ENCODE measurements around the gene FBXO44.

Gene FBXO44

GRCh38 chr1:11676386-11677103 lies 21.9 kb downstream of the FBXO44 start:
- no peak for DNase-seq
- Histone ChIP-seq H3K4me1 (ENCODE audit: control extremely low read depth in 1 of 4, control insufficient read depth in 4 of 4, insufficient read depth in 4 of 4, low read length in 3 of 4) (peaks cover 0 to 13% (median 10%) of the 10 kb centered on the region in 4 experiments), H3K36me3 (ENCODE audit: control insufficient read depth in 4 of 4, insufficient read depth in 4 of 4, low read length in 3 of 4) (peaks cover 5 to 49% (median 30%) of the 10 kb centered on the region in 4 experiments), H3K27ac (ENCODE audit: insufficient read depth in 1 of 2, low read depth in 1 of 2, low read length in 2 of 2, poor library complexity in 1 of 2, severe bottlenecking in 2 of 2) (no peak overlapping the region), H3K9me3 (ENCODE audit: control extremely low read depth in 1 of 5, control insufficient read depth in 4 of 5, insufficient read depth in 2 of 5, low read depth in 1 of 5, low read length in 4 of 5) (no peaks in the 10 kb centered on the region), H3K27me3 (replicated peaks in 2 of 5; ENCODE audit: control insufficient read depth in 4 of 5, insufficient read depth in 5 of 5, low read length in 4 of 5) (no peaks in the 10 kb centered on the region), H3K4me3 (ENCODE audit: control insufficient read depth in 1 of 7, extremely low read depth in 1 of 7, insufficient read depth in 4 of 7, low read depth in 2 of 7, low read length in 6 of 7) (no peak overlapping the region)
- POLR2A ChIA-PET, result no interaction called here
- WGBS (ENCODE audit: insufficient coverage), result 96% methylated on average over 5 of the region's 10 CpGs
- CTCF ChIA-PET, result interaction anchor here (0.7 to 4.0 kb wide), 5 partner anchors 12 to 779 kb away, joined by 3 to 15 read pairs (median 5); partner anchors contain the start of gene FBXO6

- ChIA-PET CTCF (interaction anchor here (0.6 to 4.0 kb wide), 3 partner anchors 14 to 47 kb away, joined by 3 to 15 read pairs (median 3); partner anchors contain the start of gene FBXO6), POLR2A (no interaction called here)
- Histone ChIP-seq H3K9me3 (ENCODE audit: control extremely low read depth in 1 of 5, control insufficient read depth in 4 of 5, insufficient read depth in 2 of 5, low read depth in 1 of 5, low read length in 4 of 5) (no peaks in the 10 kb centered on the region), H3K36me3 (ENCODE audit: control insufficient read depth in 4 of 4, insufficient read depth in 4 of 4, low read length in 3 of 4) (peaks cover 5 to 33% (median 21%) of the 10 kb centered on the region in 4 experiments), H3K4me1 (ENCODE audit: control extremely low read depth in 1 of 4, control insufficient read depth in 4 of 4, insufficient read depth in 4 of 4, low read length in 3 of 4) (peaks cover 3 to 22% (median 17%) of the 10 kb centered on the region in 4 experiments), H3K4me3 (ENCODE audit: control insufficient read depth in 1 of 7, extremely low read depth in 1 of 7, insufficient read depth in 4 of 7, low read depth in 2 of 7, low read length in 6 of 7) (no peak overlapping the region), H3K27ac (ENCODE audit: insufficient read depth in 1 of 2, low read depth in 1 of 2, low read length in 2 of 2, poor library complexity in 1 of 2, severe bottlenecking in 2 of 2) (no peak overlapping the region), H3K27me3 (replicated peaks in 2 of 5; ENCODE audit: control insufficient read depth in 4 of 5, insufficient read depth in 5 of 5, low read length in 4 of 5) (no peaks in the 10 kb centered on the region)
- 100% methylated on average over 2 of the region's 2 CpGs for WGBS (ENCODE audit: insufficient coverage)
- no peak for DNase-seq
Observed at GRCh38 chr1:11678442-11678841, 23.8 kb downstream of the FBXO44 start.

- peaks cover 3 to 17% (median 12%) of the 10 kb centered on the region in 4 experiments for H3K36me3 ChIP-seq (ENCODE audit: control insufficient read depth in 4 of 4, insufficient read depth in 4 of 4, low read length in 3 of 4)
- H3K27ac ChIP-seq (ENCODE audit: insufficient read depth in 1 of 2, low read depth in 1 of 2, low read length in 2 of 2, poor library complexity in 1 of 2, severe bottlenecking in 2 of 2), result peak overlapping the region in 1 of 2 experiments; percentile 71
- H3K27me3 ChIP-seq (replicated peaks in 2 of 5; ENCODE audit: control insufficient read depth in 4 of 5, insufficient read depth in 5 of 5, low read length in 4 of 5), result peaks cover 0 to 2% (median 0%) of the 10 kb centered on the region in 5 experiments
- WGBS (ENCODE audit: insufficient coverage), result 13% methylated on average over 48 of the region's 65 CpGs
- CTCF ChIA-PET, result interaction anchor here (1.0 to 1.5 kb wide), 4 partner anchors 27 to 40 kb away, joined by 3 to 4 read pairs (median 3); no protein-coding TSS in a partner anchor
- DNase-seq, result no peak
- peak overlapping the region; percentile 49 to 92 (median 87) for H3K4me3 ChIP-seq (ENCODE audit: control insufficient read depth in 1 of 7, extremely low read depth in 1 of 7, insufficient read depth in 4 of 7, low read depth in 2 of 7, low read length in 6 of 7)
- POLR2A ChIA-PET, result no interaction called here
- peaks cover 3 to 22% (median 17%) of the 10 kb centered on the region in 4 experiments for H3K4me1 ChIP-seq (ENCODE audit: control extremely low read depth in 1 of 4, control insufficient read depth in 4 of 4, insufficient read depth in 4 of 4, low read length in 3 of 4)
- no peaks in the 10 kb centered on the region for H3K9me3 ChIP-seq (ENCODE audit: control extremely low read depth in 1 of 5, control insufficient read depth in 4 of 5, insufficient read depth in 2 of 5, low read depth in 1 of 5, low read length in 4 of 5)
Observed at GRCh38 chr1:11680270-11681070, 25.8 kb downstream of the FBXO44 start.

GRCh38 chr1:11681071-11681771 lies 26.5 kb downstream of the FBXO44 start, which contains the start of gene MAD2L2:
TSS of gene MAD2L2 (minus strand) at chr1:11681148. CDS start at chr1:11680601, 547 bp downstream.
- POLR2A ChIA-PET, result interaction anchor here (0.7 kb wide), 1 partner anchor 117 kb away, joined by 3 read pairs; no protein-coding TSS in a partner anchor
- WGBS (ENCODE audit: insufficient coverage), result under 1% methylated on average over 70 of the region's 71 CpGs
- Histone ChIP-seq H3K36me3 (ENCODE audit: control insufficient read depth in 4 of 4, insufficient read depth in 4 of 4, low read length in 3 of 4) (peaks cover 0 to 10% (median 7%) of the 10 kb centered on the region in 4 experiments), H3K4me3 (ENCODE audit: control insufficient read depth in 1 of 7, extremely low read depth in 1 of 7, insufficient read depth in 4 of 7, low read depth in 2 of 7, low read length in 6 of 7) (peak within 1 kb of the TSS; percentile 49 to 92 (median 87)), H3K9me3 (ENCODE audit: control extremely low read depth in 1 of 5, control insufficient read depth in 4 of 5, insufficient read depth in 2 of 5, low read depth in 1 of 5, low read length in 4 of 5) (no peaks in the 10 kb centered on the region), H3K27ac (ENCODE audit: insufficient read depth in 1 of 2, low read depth in 1 of 2, low read length in 2 of 2, poor library complexity in 1 of 2, severe bottlenecking in 2 of 2) (peak within 1 kb of the TSS in 1 of 2 experiments; percentile 71), H3K4me1 (ENCODE audit: control extremely low read depth in 1 of 4, control insufficient read depth in 4 of 4, insufficient read depth in 4 of 4, low read length in 3 of 4) (peaks cover 3 to 22% (median 17%) of the 10 kb centered on the region in 4 experiments), H3K27me3 (replicated peaks in 2 of 5; ENCODE audit: control insufficient read depth in 4 of 5, insufficient read depth in 5 of 5, low read length in 4 of 5) (peaks cover 0 to 6% (median 0%) of the 10 kb centered on the region in 5 experiments)
- CTCF ChIA-PET, result interaction anchor here (1.0 to 3.0 kb wide), 10 partner anchors 9 to 122 kb away, joined by 3 to 12 read pairs (median 4); partner anchors contain the start of gene FBXO6
- DNase-seq, result peak; percentile 78 to 90 (median 88)

GRCh38 chr1:11682287-11682771 lies 27.7 kb downstream of the FBXO44 start:
- ChIA-PET CTCF (interaction anchor here (0.9 to 3.0 kb wide), 11 partner anchors 8 to 121 kb away, joined by 3 to 12 read pairs (median 5); partner anchors contain the start of gene FBXO6), POLR2A (no interaction called here)
- peak overlapping the region in 2 of 7 experiments; percentile 81 to 91 for H3K4me3 ChIP-seq (ENCODE audit: control insufficient read depth in 1 of 7, extremely low read depth in 1 of 7, insufficient read depth in 4 of 7, low read depth in 2 of 7, low read length in 6 of 7)
- WGBS (ENCODE audit: insufficient coverage), result 64% methylated on average over 6 of the region's 7 CpGs
- H3K9me3 ChIP-seq (ENCODE audit: control extremely low read depth in 1 of 5, control insufficient read depth in 4 of 5, insufficient read depth in 2 of 5, low read depth in 1 of 5, low read length in 4 of 5), result no peaks in the 10 kb centered on the region
- peaks cover 0 to 8% (median 0%) of the 10 kb centered on the region in 5 experiments for H3K27me3 ChIP-seq (replicated peaks in 2 of 5; ENCODE audit: control insufficient read depth in 4 of 5, insufficient read depth in 5 of 5, low read length in 4 of 5)
- no peak overlapping the region for H3K27ac ChIP-seq (ENCODE audit: insufficient read depth in 1 of 2, low read depth in 1 of 2, low read length in 2 of 2, poor library complexity in 1 of 2, severe bottlenecking in 2 of 2)
- H3K36me3 ChIP-seq (ENCODE audit: control insufficient read depth in 4 of 4, insufficient read depth in 4 of 4, low read length in 3 of 4), result peaks cover 0 to 2% (median 0%) of the 10 kb centered on the region in 4 experiments
- DNase-seq, result no peak
- peaks cover 3 to 22% (median 17%) of the 10 kb centered on the region in 4 experiments for H3K4me1 ChIP-seq (ENCODE audit: control extremely low read depth in 1 of 4, control insufficient read depth in 4 of 4, insufficient read depth in 4 of 4, low read length in 3 of 4)

- ChIA-PET POLR2A (no interaction called here), CTCF (interaction anchor here (0.9 to 3.0 kb wide), 8 partner anchors 10 to 67 kb away, joined by 3 to 12 read pairs (median 6); partner anchors contain the start of gene FBXO6)
- no CpG with 5 or more reads among the region's 1 CpG for WGBS (ENCODE audit: insufficient coverage)
- Histone ChIP-seq H3K4me1 (ENCODE audit: control extremely low read depth in 1 of 4, control insufficient read depth in 4 of 4, insufficient read depth in 4 of 4, low read length in 3 of 4) (peaks cover 3 to 22% (median 17%) of the 10 kb centered on the region in 4 experiments), H3K27ac (ENCODE audit: insufficient read depth in 1 of 2, low read depth in 1 of 2, low read length in 2 of 2, poor library complexity in 1 of 2, severe bottlenecking in 2 of 2) (no peak overlapping the region), H3K9me3 (ENCODE audit: control extremely low read depth in 1 of 5, control insufficient read depth in 4 of 5, insufficient read depth in 2 of 5, low read depth in 1 of 5, low read length in 4 of 5) (no peaks in the 10 kb centered on the region), H3K36me3 (ENCODE audit: control insufficient read depth in 4 of 4, insufficient read depth in 4 of 4, low read length in 3 of 4) (no peaks in the 10 kb centered on the region), H3K4me3 (ENCODE audit: control insufficient read depth in 1 of 7, extremely low read depth in 1 of 7, insufficient read depth in 4 of 7, low read depth in 2 of 7, low read length in 6 of 7) (no peak overlapping the region), H3K27me3 (replicated peaks in 2 of 5; ENCODE audit: control insufficient read depth in 4 of 5, insufficient read depth in 5 of 5, low read length in 4 of 5) (peaks cover 0 to 8% (median 0%) of the 10 kb centered on the region in 5 experiments)
- DNase-seq, result no peak
Observed at GRCh38 chr1:11682799-11683198, 28.1 kb downstream of the FBXO44 start.
